NCI-H128 (cell line): ENCODE measurements around the gene ZNF185.
"Not testable (repeated sequence)": the region's sequence is repeated elsewhere in the genome, so short reads cannot be mapped to it uniquely, and the experiment has no call there.

Experiments used
- DNase-seq: peaks from one replicate; lab custom pipeline; 2025; ENCODE audit not compliant: unreplicated experiment; lab: John Stamatoyannopoulos, UW

The ZNF185 gene

DNA sequence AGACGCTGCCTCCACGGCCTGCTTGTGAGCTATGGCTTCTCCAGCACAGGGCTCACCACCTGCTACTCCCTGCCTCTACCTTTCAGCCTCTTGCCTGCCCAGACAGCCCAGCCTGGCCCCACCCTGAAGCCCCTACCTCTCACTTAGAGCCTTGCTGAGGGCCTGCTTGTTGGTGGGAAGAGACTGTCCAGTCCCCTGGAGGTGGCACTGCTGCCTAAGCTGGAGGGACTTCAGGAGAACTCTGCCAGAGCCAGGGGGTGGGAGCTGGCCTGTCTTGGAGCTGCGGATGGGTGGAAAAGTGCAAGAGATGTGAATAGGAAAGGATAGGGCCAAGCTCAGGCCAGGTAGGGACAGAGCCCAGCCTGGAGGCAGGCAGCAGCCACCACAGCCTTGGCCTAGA, 2.7 kb upstream of the ZNF185 start:
- DNase-seq, result no peak

DNA sequence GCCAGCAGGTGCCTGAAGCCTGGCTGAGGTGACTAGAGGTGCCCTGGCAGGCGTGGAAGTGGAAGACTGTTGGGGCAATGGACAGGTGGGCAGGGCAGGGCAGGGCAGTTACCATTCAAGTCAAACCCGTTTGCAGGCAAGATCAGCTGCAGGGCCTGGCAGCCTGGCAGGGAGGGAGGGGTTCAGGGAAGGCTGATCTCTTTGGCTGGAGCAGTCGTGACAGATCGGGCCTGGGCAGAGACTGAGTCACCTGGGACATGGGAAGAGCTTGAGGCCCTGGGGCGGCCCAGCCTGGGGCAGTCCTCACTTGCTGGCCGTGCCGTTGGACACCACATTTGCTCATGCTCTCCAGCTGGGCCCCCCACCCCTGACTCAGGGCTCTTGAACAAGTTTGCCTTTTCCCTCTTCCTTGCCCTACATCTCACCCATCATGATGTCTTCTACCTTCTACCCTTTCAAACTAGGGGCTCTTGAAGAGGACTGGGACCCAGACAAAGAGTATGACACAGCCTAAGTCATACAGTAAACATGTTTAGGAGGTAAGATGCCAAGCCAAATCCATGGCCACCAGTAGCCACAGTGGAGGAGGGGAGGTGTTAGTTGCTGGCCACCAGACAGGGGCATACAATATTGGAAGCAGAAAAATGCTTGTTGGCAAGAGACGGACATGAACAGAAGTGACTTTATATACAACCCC, 2.0 kb upstream of the ZNF185 start:
- no peak for DNase-seq

DNA sequence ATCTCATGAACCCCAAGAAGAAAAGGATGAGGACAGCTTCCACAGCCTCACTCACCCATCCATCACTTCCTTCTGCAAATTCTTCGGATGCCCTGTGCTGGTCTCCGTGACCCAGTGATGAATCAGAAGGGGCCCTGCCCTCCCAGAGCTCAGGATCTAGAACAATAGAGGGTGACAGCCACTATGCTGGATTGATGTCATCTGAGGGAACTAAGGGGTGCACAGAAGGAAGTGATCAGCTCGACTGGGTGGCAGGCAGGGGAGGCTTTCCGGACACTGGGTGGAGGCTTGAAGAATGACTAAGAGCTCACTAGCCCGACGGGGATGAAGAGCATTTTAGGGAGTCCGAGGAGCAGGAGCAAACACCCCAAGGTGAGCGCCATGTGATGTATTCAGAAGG, 1.4 kb upstream of the ZNF185 start:
- no peak for DNase-seq

DNA sequence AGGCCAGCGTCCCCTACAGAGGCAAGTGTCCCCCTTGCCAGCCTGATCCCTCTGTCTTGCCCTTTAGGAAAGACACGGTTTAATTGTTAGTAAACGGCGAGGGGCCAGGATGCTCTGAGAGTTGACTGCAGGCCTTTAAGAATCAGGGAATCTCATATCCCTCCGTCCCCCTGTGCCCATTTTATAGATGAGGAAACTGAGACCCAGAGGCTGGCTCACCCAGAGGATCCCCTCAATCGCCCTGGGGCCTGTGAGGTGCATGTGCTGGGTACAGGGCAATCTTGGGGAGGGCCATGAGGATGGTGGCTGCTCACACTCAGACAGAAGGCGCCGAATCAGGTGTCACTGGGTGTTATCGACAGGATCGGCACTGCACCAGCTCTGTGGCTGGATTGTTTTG, 575 bp downstream of the ZNF185 start:
- DNase-seq, result no peak

DNA sequence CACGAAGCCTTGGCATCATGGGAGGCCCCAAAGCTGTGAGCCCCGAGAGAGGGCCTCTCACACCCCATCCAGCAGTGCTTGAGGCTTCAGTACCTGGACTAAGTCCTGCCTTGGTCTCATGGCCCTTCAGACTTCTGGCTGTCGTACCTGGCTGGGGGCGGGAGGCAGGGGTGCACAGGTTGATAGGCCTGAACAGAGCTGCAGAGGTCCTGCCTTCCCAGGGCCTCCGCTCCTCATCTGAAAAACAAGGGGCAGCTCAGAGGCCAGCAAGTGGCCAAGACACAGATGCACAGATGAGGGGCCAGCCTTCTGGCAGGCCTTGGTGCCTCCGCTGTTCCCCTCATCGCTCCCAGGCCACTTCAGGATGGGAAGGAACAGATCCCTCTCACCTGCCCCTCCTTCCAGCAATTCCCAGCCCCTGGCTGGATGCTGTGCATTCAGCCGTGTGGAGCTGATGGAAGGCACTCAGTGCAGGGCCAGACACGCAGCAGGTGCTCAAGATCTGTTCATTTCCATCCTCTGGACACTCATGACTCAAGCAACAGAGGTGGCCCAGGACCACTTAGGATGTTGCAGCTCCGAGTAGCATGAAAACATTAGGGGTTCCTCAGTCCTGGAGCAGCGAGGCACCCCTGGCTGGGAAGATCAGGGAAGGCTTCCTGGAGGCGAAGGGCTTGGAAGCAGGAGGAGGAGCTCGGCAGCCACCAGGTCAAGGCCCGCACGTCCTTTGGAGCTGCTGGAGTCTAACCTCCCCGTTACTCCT, 1.4 kb downstream of the ZNF185 start:
- DNase-seq, result no peak

DNA sequence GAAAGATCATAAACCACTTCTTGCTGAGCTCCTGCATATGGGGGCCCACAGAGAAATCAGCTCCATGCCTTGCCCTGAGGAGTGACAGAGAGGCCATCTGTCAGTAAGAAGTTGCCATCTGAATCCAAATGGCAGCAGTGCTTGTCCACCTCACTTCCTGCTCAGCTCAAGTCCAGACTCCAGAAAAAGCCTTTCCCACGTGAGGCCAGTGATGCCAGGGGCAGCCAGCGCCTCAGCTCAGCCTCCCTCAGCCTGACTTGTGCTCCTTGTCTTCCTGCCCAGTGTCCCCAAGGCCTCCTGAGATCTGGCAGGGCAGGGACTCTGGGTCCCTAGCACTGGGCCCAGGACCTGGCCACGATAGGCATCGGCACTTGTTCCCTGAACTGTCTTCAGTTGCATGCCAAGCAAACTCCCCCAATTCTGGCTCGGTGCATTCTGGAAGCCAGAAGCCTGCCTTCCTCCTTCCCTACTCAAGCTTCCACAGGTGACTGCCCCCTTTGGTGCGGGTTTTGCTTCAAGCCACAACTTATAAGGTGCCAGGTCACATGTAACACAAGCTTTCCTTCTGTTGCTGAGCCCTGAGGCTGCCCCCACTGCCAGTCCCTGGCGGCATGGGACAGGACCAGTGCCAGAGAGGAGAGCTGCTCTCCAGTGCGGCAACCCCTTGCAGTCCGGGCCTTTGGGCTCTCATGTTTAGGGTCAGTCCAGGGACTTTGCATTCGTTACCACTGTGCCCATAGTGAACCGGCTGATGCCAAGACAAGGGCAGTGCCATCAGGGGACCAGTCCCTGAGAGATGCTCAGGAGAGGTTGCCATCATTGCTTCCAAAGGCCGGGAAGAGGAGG, 2.2 kb downstream of the ZNF185 start:
- DNase-seq, result no peak

DNA sequence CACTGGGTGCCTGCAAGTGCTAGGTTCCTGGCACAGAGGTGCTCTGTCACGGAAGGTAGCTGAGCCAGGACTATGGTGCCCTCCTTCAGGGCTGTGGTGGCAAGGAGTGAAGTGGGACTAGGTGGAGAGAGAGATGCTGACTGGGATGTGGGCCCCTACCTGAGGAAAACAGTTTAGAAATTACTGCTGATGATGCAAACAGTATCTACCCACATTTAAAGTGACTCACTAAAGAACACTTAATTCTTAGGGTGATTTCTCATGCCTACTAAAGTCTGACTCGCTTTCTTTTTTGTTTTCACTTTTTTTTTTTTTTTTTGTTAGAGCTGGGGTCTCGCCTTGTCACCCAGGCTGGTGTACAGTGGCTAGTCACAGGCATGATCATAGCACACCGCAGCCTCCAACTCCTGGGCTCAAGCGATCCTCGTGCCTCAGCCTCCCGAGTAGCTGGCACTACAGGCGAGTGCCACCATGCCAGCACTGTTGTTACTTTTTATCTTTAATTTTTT, 3.1 kb downstream of the ZNF185 start:
- no peak for DNase-seq

DNA sequence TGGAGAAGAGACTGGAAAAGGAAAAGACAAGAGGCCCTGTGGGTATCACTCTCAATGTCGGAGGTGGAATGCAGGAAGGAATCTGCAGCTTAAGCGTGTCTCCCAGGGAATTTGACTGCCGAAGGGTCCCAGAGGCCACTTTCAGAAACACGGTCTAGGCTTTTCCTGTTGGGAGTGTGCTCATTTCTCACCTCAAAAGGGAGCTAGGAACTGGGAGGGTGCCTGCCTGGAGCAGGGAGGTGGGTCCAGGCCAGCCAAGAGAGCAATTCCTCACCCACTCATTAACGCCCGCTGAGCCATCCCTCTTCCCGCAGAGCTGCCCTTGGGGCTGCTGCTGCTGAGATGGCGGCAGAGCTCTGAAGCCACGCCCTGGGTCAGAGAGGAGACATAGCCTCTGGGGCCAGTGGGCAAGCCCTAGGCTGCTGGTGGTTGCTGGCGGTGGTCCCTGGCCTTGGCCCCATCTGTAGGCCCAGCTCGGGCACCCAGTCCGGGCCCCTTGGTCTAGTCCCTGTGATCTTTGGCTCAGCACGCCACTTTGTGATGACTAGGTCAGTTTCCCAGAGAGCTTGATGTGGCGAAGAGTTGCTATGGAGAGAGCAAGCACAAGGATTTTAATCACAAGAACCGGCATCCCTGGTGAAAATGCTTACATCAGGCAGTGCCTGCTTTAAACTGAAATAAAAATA, 4.1 kb downstream of the ZNF185 start:
- DNase-seq, result no peak

DNA sequence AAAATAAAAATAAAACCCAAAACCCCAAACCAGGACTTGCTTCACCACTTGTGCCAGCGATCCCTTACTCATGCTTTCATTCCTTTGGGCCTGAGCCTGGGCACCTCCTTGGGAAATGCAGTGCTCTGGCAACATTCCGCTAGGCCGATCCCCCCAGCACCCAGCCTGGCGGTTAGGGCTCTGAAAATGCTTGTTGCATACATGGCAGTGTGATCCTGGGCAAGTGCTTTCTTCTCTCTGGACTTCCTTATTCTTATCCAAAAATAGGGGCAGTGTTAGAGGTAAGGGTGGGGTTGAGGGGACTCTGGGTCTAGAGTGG, 4.6 kb downstream of the ZNF185 start:
- no peak for DNase-seq

GRCh38 chrX:152903589-152903988, 5.7 kb downstream of the ZNF185 start:
- DNase-seq, result no peak

GRCh38 chrX:152904151-152905080, 6.5 kb downstream of the ZNF185 start:
- DNase-seq, result no peak

GRCh38 chrX:152905081-152905420, 7.2 kb downstream of the ZNF185 start:
- DNase-seq, result no peak

GRCh38 chrX:152907084-152907651, 9.3 kb downstream of the ZNF185 start:
- DNase-seq, result no peak

DNA sequence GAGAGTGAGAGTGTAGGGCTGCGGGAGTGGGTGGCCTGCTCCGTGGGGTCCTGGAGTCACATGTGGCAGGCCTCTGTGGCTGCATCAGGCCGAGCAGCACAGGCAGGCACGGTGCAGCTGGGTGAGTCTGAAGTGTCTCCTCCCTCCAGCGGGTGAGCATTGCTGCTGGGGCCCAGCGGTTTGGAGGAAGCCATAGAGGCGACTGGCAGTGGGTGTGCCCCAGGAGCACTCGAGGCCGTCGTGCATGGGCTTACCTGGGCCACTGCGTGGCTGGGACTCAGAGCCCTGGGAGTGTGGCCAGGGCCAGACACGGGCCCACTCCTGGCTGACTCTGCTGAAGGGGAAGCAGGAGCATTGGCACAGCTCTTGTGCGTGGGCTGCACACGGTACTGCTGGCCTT, 10.6 kb downstream of the ZNF185 start:
- no peak for DNase-seq

GRCh38 chrX:152910018-152910417, 12.2 kb downstream of the ZNF185 start:
- not testable (repeated sequence) for DNase-seq

- DNase-seq, result no peak
Observed at GRCh38 chrX:152912106-152912505, 14.2 kb downstream of the ZNF185 start.

- no peak for DNase-seq
Observed at GRCh38 chrX:152912641-152913040, 14.8 kb downstream of the ZNF185 start.

DNA sequence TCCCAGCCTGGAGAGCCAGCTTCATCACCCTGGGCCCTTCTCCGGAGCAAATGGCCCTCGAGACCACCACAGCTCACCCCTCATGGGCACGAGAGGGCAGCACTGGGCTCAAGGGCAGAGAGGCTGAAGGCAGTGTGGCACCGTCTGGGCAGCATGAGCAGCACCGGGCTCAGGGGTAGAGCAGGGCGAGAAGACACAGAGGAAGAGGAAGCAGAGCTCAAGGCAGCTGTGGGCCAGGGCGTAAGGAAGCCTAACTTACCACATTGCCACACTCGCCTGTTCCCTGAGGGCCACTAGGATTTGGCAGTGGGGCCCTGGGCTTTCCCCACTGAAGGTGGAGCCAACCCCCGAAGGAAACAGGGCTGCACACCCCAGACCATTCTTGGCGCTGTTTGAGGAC, 15.5 kb downstream of the ZNF185 start:
- no peak for DNase-seq

- no peak for DNase-seq
Observed at GRCh38 chrX:152913910-152914309, 16.0 kb downstream of the ZNF185 start.
